CD14-positive monocyte (primary cell): ENCODE results near the gene SLC32A1. TPM values are rescaled to one million over a fixed set of nuclear protein-coding genes. Genes with fewer than 3 reads are reported as not detected.

Experiments
- DNase-seq, 3 donors: peaks; one replicate each; pipeline ENCODE4 v3.0.0-alpha.2; 2011 to 2022
- H2AFZ ChIP-seq: 2 replicates; pipeline ENCODE4 v1.6.0; 2012; ENCODE audit warnings: mild to moderate bottlenecking, low read depth, low read length, inconsistent platforms; ENCODE audit not compliant: insufficient read depth, poor library complexity, severe bottlenecking
- H3K27ac ChIP-seq, 2 donors: 1 replicate in 1 of 2; 2 replicates in 1 of 2; pipeline ENCODE4 v1.5.1; 2012 to 2013; ENCODE audit warnings: low read length in 2 of 2, control low read depth in 1 of 2, inconsistent platforms in 1 of 2, low read depth in 1 of 2, mild to moderate bottlenecking in 1 of 2
- H3K27me3 ChIP-seq, 2 donors: one replicate each; pipeline versions ENCODE4 v1.6.0 to v1.6.1; 2011 to 2013; ENCODE audit warnings: low read length in 2 of 2; ENCODE audit not compliant: control insufficient read depth in 2 of 2, insufficient read depth in 2 of 2
- H3K36me3 ChIP-seq, 2 donors: replicated peaks in 1 of 2; 1 replicate in 1 of 2; 2 replicates in 1 of 2; pipeline versions ENCODE4 v1.5.1 to v1.6.1; 2012 to 2013; ENCODE audit warnings: low read length in 2 of 2, control low read depth in 1 of 2, inconsistent platforms in 1 of 2, mild to moderate bottlenecking in 1 of 2; ENCODE audit not compliant: insufficient read depth in 2 of 2, control insufficient read depth in 1 of 2
- H3K4me1 ChIP-seq, 2 donors: 1 replicate in 1 of 2; 2 replicates in 1 of 2; pipeline versions ENCODE4 v1.5.1 to v1.6.1; 2012 to 2013; ENCODE audit warnings: low read length in 2 of 2, control low read depth in 1 of 2, inconsistent platforms in 1 of 2, mild to moderate bottlenecking in 1 of 2, moderate library complexity in 1 of 2; ENCODE audit not compliant: insufficient read depth in 2 of 2, control insufficient read depth in 1 of 2
- H3K4me2 ChIP-seq: replicated peaks from 2 replicates; pipeline ENCODE3; 2012; ENCODE audit warnings: low read length, moderate library complexity, mild to moderate bottlenecking; ENCODE audit not compliant: poor library complexity, severe bottlenecking; ENCODE audit errors: extremely low read depth
- H3K4me3 ChIP-seq, 3 experiments: fragments of 200-600 bp in 1 of 3; sonication (generic) in 1 of 3; replicated peaks in 1 of 3; 1 replicate in 2 of 3; 2 replicates in 1 of 3; pipeline ENCODE4 v1.5.1; 2011 to 2013; ENCODE audit warnings: low read length in 3 of 3, mild to moderate bottlenecking in 3 of 3, control low read depth in 2 of 3, low read depth in 2 of 3, inconsistent platforms in 1 of 3, moderate library complexity in 1 of 3
- H3K79me2 ChIP-seq: 2 replicates; pipeline ENCODE4 v1.6.0; 2012; ENCODE audit warnings: mild to moderate bottlenecking, control low read depth, inconsistent platforms, low read length, moderate library complexity; ENCODE audit not compliant: insufficient read depth
- H3K9ac ChIP-seq: 2 replicates; pipeline ENCODE4 v1.6.0; 2017; ENCODE audit warnings: low read length, mild to moderate bottlenecking; ENCODE audit not compliant: insufficient read depth, poor library complexity, severe bottlenecking
- H3K9me3 ChIP-seq, 2 donors: replicated peaks in 1 of 2; 1 replicate in 1 of 2; 2 replicates in 1 of 2; pipeline versions ENCODE4 v1.5.1 to v1.6.1; 2012 to 2013; ENCODE audit warnings: low read length in 2 of 2, control low read depth in 1 of 2; ENCODE audit not compliant: control insufficient read depth in 1 of 2, insufficient read depth in 1 of 2
- H4K20me1 ChIP-seq: 2 replicates; pipeline ENCODE4 v1.6.0; 2012; ENCODE audit warnings: mild to moderate bottlenecking, low read length, control low read depth, moderate library complexity; ENCODE audit not compliant: insufficient read depth
- H3K27ac Mint-ChIP-seq, 7 donors: one replicate each; pipeline ENCODE4 v1.8.0; 2020; ENCODE audit warnings: mild to moderate bottlenecking in 7 of 7, mixed read lengths in 7 of 7, moderate library complexity in 6 of 7, inconsistent platforms in 2 of 7
- H3K27me3 Mint-ChIP-seq, 3 donors: one replicate each; pipeline ENCODE4 v1.8.0; 2021 to 2022; ENCODE audit warnings: low read depth in 3 of 3, mild to moderate bottlenecking in 3 of 3, mixed read lengths in 3 of 3, moderate library complexity in 3 of 3, inconsistent platforms in 1 of 3
- H3K36me3 Mint-ChIP-seq, 2 donors: one replicate each; pipeline ENCODE4 v1.8.0; 2020; ENCODE audit warnings: mixed read lengths in 2 of 2, inconsistent platforms in 1 of 2, mild to moderate bottlenecking in 1 of 2
- H3K4me1 Mint-ChIP-seq: one replicate; pipeline ENCODE4 v1.8.0; 2020; ENCODE audit warnings: mild to moderate bottlenecking, mixed read lengths
- H3K4me3 Mint-ChIP-seq, 2 donors: one replicate each; pipeline ENCODE4 v1.8.0; 2020; ENCODE audit warnings: mild to moderate bottlenecking in 2 of 2, mixed read lengths in 2 of 2, moderate library complexity in 1 of 2
- H3K9me3 Mint-ChIP-seq, 7 donors: one replicate each; pipeline ENCODE4 v1.8.0; 2020 to 2022; ENCODE audit warnings: mixed read lengths in 7 of 7, mild to moderate bottlenecking in 6 of 7, moderate library complexity in 6 of 7, inconsistent platforms in 2 of 7
- CTCF ChIP-seq: fragments of 200-600 bp; IDR thresholded peaks from one replicate; pipeline ENCODE4 v1.8.0; 2022; ENCODE audit warnings: antibody characterized with exemption, mild to moderate bottlenecking
- WGBS: methylation state at CpG from one replicate; pipeline ENCODE4 v1.1.5; 2013; ENCODE audit warnings: missing lambda C conversion rate; ENCODE audit not compliant: insufficient coverage; 5-methylcytosine and 5-hydroxymethylcytosine counted together
- intact Hi-C, 2 donors: fragments of 100-400 bp; cut with micrococcal nuclease; formaldehyde crosslinking; loops; one replicate each; pipeline versions ENCODE4 v1.15.0 to v1.15.1; 2023
- polyA plus RNA-seq, 3 donors: library from polyadenylated mRNA; depleted of rRNA in 1 of 3; unstranded in 2 of 3; stranded (reverse) in 1 of 3; fragments of 300-500 nt in 2 of 3; fragments of >200 nt in 1 of 3; fragmentation: Illumina TruSeq in 2 of 3; gene quantifications; 1 replicate in 2 of 3; 2 replicates in 1 of 3; pipeline ENCODE4 v1.2.3, GENCODE V29; 2012 to 2021

SLC32A1 gene
- polyA plus RNA-seq, 3 donors, result not detected

- Histone ChIP-seq H3K36me3 (no peaks in the 10 kb centered on the region), H3K9ac (no peak overlapping the region), H4K20me1 (no peaks in the 10 kb centered on the region), H3K9me3 (peaks cover 5 to 56% of the 10 kb centered on the region in 2 donors), H3K4me3 (no peak overlapping the region), H3K79me2 (no peaks in the 10 kb centered on the region), H3K4me1 (peaks cover 8 to 12% of the 10 kb centered on the region in 2 donors), H3K4me2 (no peak overlapping the region), H2AFZ (no peak overlapping the region), H3K27me3 (peaks cover 81 to 98% of the 10 kb centered on the region in 2 donors), H3K27ac (no peak overlapping the region)
- intact Hi-C loops, result no loop called here
- Mint-ChIP-seq H3K9me3 (peaks cover 0 to 46% (median 21%) of the 10 kb centered on the region in 7 donors), H3K27ac (no peak overlapping the region), H3K4me1 (peaks cover 45% of the 10 kb centered on the region), H3K36me3 (peaks cover 3 to 20% of the 10 kb centered on the region in 2 donors), H3K27me3 (peaks cover 92 to 98% (median 96%) of the 10 kb centered on the region in 3 donors), H3K4me3 (peak overlapping the region in 1 of 2 donors; percentile 88)
- no peak for DNase-seq
- TF ChIP-seq CTCF, result no peak
- 4% methylated on average over 18 of the region's 41 CpGs for WGBS
Measured at GRCh38 chr20:38728911-38729642, 4.8 kb downstream of the SLC32A1 start.

DNA sequence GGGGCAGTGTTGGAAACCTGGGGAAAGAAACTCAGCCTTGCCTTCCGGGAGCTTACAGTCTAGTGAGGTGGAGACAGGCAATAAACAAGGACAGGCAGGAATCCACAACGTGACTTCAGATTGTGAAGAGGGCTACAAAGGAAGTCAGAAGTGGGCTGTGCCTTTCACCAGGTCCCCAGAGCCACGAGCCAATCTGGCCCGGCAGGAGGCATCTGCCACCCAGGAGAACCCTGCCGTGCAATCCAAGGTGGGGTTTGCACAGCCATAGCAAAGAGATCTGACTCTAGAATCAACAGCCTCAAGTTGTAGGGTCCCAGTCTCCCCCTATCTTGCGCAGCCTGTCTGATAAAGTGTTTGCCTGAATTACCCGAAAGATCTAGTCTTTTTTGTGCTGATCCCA, 5.5 kb downstream of the SLC32A1 start:
- H3K4me2 ChIP-seq, result no peak overlapping the region
- H3K9me3 ChIP-seq, result peaks cover 5 to 53% of the 10 kb centered on the region in 2 donors
- Mint-ChIP-seq H3K36me3 (peaks cover 3 to 20% of the 10 kb centered on the region in 2 donors), H3K27ac (no peak overlapping the region), H3K4me3 (peak overlapping the region in 1 of 2 donors; percentile 80), H3K4me1 (peaks cover 41% of the 10 kb centered on the region), H3K9me3 (peaks cover 0 to 46% (median 19%) of the 10 kb centered on the region in 7 donors), H3K27me3 (peaks cover 93 to 98% (median 96%) of the 10 kb centered on the region in 3 donors)
- H3K4me1 ChIP-seq, result peaks cover 8 to 12% of the 10 kb centered on the region in 2 donors
- H3K36me3 ChIP-seq, result no peaks in the 10 kb centered on the region
- H3K27me3 ChIP-seq, result peaks cover 80 to 96% of the 10 kb centered on the region in 2 donors
- no peak overlapping the region for H3K4me3 ChIP-seq
- WGBS, result 14% methylated on average over 6 of the region's 7 CpGs
- no peaks in the 10 kb centered on the region for H4K20me1 ChIP-seq
- no peak overlapping the region for H3K27ac ChIP-seq
- no peak for DNase-seq
- intact Hi-C loops, result no loop called here
- no peak overlapping the region for H3K9ac ChIP-seq
- H3K79me2 ChIP-seq, result no peaks in the 10 kb centered on the region
- H2AFZ ChIP-seq, result no peak overlapping the region
- TF ChIP-seq CTCF, result no peak
